ENCODE data around the gene DYRK2.

DYRK2 gene

GRCh38 chr12:67709367-67709954 is 60.9 kb downstream of the DYRK2 start:
- no peak for DNase-seq

GRCh38 chr12:67710582-67710981 is 62.0 kb downstream of the DYRK2 start:
- DNase-seq = no peak

GRCh38 chr12:67712011-67712410 is 63.5 kb downstream of the DYRK2 start:
- DNase-seq = no peak

GRCh38 chr12:67714648-67715047 is 66.1 kb downstream of the DYRK2 start:
- no peak for DNase-seq
